ENCODE results near the gene PTPRT. TPM values are rescaled to one million over a fixed set of nuclear protein-coding genes. Genes with fewer than 3 reads are reported as not detected.

PTPRT gene
- total RNA-seq, 1 experiment from 2014 or later: not detected

DNA sequence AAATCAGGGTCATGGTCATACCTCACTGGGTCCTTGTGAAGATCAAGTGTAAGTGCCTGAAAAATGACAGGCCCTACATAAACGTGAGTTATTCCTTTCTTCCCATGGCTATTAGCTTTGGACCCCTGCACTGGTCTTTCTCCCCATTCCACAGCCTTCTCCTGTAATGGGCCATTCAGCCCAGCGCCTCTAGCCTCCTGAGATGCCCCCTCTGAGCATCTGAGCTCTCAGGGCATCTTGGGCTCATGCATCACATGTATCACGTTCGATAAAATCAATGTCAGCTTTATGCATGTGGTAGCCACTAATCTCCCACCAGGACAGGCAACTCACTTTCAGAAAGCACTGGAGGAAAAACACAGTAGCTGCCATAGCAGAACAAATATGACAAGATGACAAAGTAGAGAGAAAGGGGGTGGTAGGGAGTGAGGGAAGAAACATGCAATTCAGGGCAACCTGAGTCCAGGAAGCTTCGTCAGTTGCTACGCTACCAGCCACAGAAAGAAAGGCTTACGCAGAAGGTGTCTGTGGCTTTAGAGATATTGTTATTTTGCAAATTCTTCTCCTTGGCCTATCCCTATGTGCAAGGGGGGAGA lies 498.8 kb downstream of the PTPRT start:
- POLR2A ChIA-PET (ENCODE audit: unreplicated experiment): no interaction called here
- Histone ChIP-seq H3K9ac (ENCODE audit: low read length) (no peak overlapping the region), H3K4me1 (ENCODE audit: insufficient read depth, low read length) (no peaks in the 10 kb centered on the region), H4K20me1 (ENCODE audit: low read length) (no peaks in the 10 kb centered on the region), H3F3A (ENCODE audit: low read length, unreplicated experiment) (no peaks in the 10 kb centered on the region), H2AFZ (ENCODE audit: low read length) (no peak overlapping the region), H3K79me2 (ENCODE audit: low read length) (no peaks in the 10 kb centered on the region), H3K4me2 (ENCODE audit: low read length) (no peak overlapping the region), H3K9me2 (replicated peaks; ENCODE audit: low read length) (no peaks in the 10 kb centered on the region), H3K36me3 (ENCODE audit: low read depth, low read length) (no peaks in the 10 kb centered on the region; the same call in 1 of the 2 replicates), H3K4me3 (ENCODE audit: low read length) (no peak overlapping the region), H3K9me3 (ENCODE audit: low read length) (peaks cover 21% of the 10 kb centered on the region), H3K27me3 (ENCODE audit: low read length) (no peaks in the 10 kb centered on the region), H3K27ac (ENCODE audit: low read length) (no peak overlapping the region)
- TF ChIP-seq EZH2 (IDR thresholded peaks at IDR 0.05; ENCODE audit: low read length, unreplicated experiment): no peak
- no peak for TF ChIP-seq EZH2phosphoT487 (IDR thresholded peaks at IDR 0.05; ENCODE audit: borderline replicate concordance, low read length)
- TF ChIP-seq, protein P1, sequence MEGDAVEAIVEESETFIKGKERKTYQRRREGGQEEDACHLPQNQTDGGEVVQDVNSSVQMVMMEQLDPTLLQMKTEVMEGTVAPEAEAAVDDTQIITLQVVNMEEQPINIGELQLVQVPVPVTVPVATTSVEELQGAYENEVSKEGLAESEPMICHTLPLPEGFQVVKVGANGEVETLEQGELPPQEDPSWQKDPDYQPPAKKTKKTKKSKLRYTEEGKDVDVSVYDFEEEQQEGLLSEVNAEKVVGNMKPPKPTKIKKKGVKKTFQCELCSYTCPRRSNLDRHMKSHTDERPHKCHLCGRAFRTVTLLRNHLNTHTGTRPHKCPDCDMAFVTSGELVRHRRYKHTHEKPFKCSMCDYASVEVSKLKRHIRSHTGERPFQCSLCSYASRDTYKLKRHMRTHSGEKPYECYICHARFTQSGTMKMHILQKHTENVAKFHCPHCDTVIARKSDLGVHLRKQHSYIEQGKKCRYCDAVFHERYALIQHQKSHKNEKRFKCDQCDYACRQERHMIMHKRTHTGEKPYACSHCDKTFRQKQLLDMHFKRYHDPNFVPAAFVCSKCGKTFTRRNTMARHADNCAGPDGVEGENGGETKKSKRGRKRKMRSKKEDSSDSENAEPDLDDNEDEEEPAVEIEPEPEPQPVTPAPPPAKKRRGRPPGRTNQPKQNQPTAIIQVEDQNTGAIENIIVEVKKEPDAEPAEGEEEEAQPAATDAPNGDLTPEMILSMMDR (conservative IDR thresholded peaks at IDR 0.05; ENCODE audit: low read depth, low read length): no peak
- CTCF ChIA-PET: no interaction called here
- ATAC-seq: no peak
- no peak for DNase-seq
- intact Hi-C loops (cut with micrococcal nuclease): no loop called here
- BruUV-seq (replicated peaks): no TSS peak

DNA sequence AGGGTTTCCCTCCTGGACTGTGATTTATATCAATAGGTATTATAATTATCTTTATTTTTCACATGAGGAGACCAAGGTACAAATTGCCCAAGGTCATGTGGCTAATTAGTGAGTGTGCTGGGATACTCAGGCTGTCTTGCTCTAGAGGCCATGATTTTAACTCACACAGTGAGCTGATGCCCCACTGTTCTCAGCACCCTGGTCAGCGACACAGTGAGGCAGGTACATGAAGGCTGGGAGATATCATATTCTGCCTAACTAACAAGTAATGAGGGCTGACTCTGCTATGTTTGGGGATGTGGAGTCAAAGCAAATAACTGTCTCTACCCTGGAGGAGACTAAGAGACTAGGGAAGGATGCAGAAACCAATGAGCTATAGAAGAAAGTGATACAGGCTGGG lies 501.1 kb downstream of the PTPRT start:
- Histone ChIP-seq H3F3A (ENCODE audit: low read length, unreplicated experiment) (no peaks in the 10 kb centered on the region), H3K4me3 (ENCODE audit: low read length) (no peak overlapping the region), H3K36me3 (ENCODE audit: low read depth, low read length) (no peaks in the 10 kb centered on the region; the same call in 1 of the 2 replicates), H3K79me2 (ENCODE audit: low read length) (no peaks in the 10 kb centered on the region), H3K9me3 (ENCODE audit: low read length) (peaks cover 21% of the 10 kb centered on the region), H3K27me3 (ENCODE audit: low read length) (no peaks in the 10 kb centered on the region), H3K9ac (ENCODE audit: low read length) (no peak overlapping the region), H3K27ac (ENCODE audit: low read length) (no peak overlapping the region), H3K4me1 (ENCODE audit: insufficient read depth, low read length) (no peaks in the 10 kb centered on the region), H3K9me2 (replicated peaks; ENCODE audit: low read length) (no peaks in the 10 kb centered on the region), H4K20me1 (ENCODE audit: low read length) (no peaks in the 10 kb centered on the region), H2AFZ (ENCODE audit: low read length) (no peak overlapping the region), H3K4me2 (ENCODE audit: low read length) (no peak overlapping the region)
- BruUV-seq (replicated peaks): no TSS peak
- intact Hi-C loops (cut with micrococcal nuclease): no loop called here
- POLR2A ChIA-PET (ENCODE audit: unreplicated experiment): no interaction called here
- ATAC-seq (no peak), DNase-seq (no peak)
- TF ChIP-seq, protein P1 (conservative IDR thresholded peaks at IDR 0.05; ENCODE audit: low read depth, low read length): no peak
- TF ChIP-seq EZH2 (IDR thresholded peaks at IDR 0.05; ENCODE audit: low read length, unreplicated experiment) (no peak), EZH2phosphoT487 (IDR thresholded peaks at IDR 0.05; ENCODE audit: borderline replicate concordance, low read length) (no peak)
- CTCF ChIA-PET: no interaction called here

DNA sequence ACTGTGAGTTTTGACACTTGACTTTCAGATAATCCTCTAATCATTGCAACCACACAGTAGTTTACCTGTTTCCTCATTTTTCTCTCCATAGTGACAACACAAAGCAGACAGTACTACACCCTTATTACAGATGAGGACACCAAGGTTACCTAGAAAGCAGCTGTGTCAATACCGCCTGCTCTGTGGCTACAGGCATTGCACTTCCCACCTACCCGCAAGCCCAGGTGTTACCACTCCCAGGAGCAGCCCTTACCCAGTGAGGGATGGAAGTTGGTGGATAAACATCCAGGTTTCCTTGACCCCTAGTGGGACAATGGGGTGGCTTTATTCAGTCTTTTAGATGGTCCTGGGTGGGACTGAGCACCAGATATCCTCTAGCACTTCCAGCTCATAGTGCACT lies 503.6 kb downstream of the PTPRT start:
- no peak overlapping the region for H3K9ac ChIP-seq (ENCODE audit: low read length)
- H3K9me2 ChIP-seq (replicated peaks; ENCODE audit: low read length): no peaks in the 10 kb centered on the region
- H3K4me2 ChIP-seq (ENCODE audit: low read length): no peak overlapping the region
- no peaks in the 10 kb centered on the region for H3K4me1 ChIP-seq (ENCODE audit: insufficient read depth, low read length)
- no peak overlapping the region for H2AFZ ChIP-seq (ENCODE audit: low read length)
- H3K36me3 ChIP-seq (ENCODE audit: low read depth, low read length): no peaks in the 10 kb centered on the region
- ATAC-seq: no peak
- ChIA-PET POLR2A (ENCODE audit: unreplicated experiment) (no interaction called here), CTCF (no interaction called here)
- H4K20me1 ChIP-seq (ENCODE audit: low read length): no peaks in the 10 kb centered on the region
- no peak for DNase-seq
- H3K27me3 ChIP-seq (ENCODE audit: low read length): no peaks in the 10 kb centered on the region
- H3K9me3 ChIP-seq (ENCODE audit: low read length): peaks cover 33% of the 10 kb centered on the region
- no peaks in the 10 kb centered on the region for H3K79me2 ChIP-seq (ENCODE audit: low read length)
- no peak overlapping the region for H3K27ac ChIP-seq (ENCODE audit: low read length)
- no TSS peak for BruUV-seq (replicated peaks)
- intact Hi-C loops (cut with micrococcal nuclease): no loop called here
- TF ChIP-seq EZH2phosphoT487 (IDR thresholded peaks at IDR 0.05; ENCODE audit: borderline replicate concordance, low read length) (no peak), EZH2 (IDR thresholded peaks at IDR 0.05; ENCODE audit: low read length, unreplicated experiment) (no peak)
- TF ChIP-seq, protein P1 (conservative IDR thresholded peaks at IDR 0.05; ENCODE audit: low read depth, low read length): no peak
- H3F3A ChIP-seq (ENCODE audit: low read length, unreplicated experiment): no peaks in the 10 kb centered on the region
- H3K4me3 ChIP-seq (ENCODE audit: low read length): no peak overlapping the region

All from PC-3 (cell line).